Hematopoietic multipotent progenitor cell treated with erythropoietin and hydrocortisone succinate and interleukin-3 and kit ligand, for 17 days (in vitro differentiated cells): ENCODE measurements around the gene TRAPPC3L.

ENCODE experiments used
- DNase-seq: peaks from one replicate; pipeline ENCODE4 v3.0.0-alpha.2; 2015; ENCODE audit warnings: low spot score

TRAPPC3L gene

GRCh38 chr6:116465246-116465645 lies 80.2 kb downstream of the TRAPPC3L start:
- DNase-seq, result no peak

DNA sequence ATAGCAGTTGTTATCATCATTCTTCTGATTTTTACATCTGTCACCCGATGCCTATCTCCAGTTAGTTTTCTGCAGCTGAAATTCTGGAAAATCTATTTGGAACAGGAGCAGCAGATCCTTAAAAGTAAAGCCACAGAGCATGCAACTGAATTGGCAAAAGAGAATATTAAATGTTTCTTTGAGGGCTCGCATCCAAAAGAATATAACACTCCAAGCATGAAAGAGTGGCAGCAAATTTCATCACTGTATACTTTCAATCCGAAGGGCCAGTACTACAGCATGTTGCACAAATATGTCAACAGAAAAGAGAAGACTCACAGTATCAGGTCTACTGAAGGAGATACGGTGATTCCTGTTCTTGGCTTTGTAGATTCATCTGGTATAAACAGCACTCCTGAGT lies 82.2 kb downstream of the TRAPPC3L start:
- no peak for DNase-seq

DNA sequence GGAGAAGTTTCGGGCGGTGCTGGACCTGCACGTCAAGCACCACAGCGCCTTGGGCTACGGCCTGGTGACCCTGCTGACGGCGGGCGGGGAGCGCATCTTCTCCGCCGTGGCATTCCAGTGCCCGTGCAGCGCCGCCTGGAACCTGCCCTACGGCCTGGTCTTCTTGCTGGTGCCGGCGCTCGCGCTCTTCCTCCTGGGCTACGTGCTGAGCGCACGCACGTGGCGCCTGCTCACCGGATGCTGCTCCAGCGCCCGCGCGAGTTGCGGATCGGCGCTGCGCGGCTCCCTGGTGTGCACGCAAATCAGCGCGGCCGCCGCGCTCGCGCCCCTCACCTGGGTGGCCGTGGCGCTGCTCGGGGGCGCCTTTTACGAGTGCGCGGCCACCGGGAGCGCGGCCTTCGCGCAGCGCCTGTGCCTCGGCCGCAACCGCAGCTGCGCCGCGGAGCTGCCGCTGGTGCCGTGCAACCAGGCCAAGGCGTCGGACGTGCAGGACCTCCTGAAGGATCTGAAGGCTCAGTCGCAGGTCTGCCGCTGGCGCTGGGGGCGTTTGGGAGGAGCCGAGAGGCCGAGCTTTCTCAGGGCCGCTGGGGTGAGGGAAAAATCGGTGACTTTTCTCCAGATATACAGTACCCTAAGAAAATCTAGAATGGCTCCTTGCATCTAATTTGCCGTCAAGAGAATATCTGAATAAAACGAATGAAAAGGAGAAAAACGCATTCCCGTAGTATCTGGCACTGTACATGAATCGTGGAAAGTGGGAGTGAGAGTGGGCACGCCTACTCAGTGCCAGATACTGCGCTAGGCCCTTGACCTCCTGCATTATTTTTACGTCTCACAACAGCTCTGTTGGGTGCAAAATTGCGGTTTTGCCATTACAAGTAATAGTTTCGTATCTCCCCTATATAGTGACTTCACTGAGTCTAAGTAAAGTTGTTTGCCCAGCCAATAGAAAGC lies 83.3 kb downstream of the TRAPPC3L start:
- no peak for DNase-seq

- DNase-seq, result no peak
Observed at GRCh38 chr6:116461331-116461931, 84.1 kb downstream of the TRAPPC3L start, which contains the start of gene CALHM6. Gene CALHM6 (plus strand): TSS chr6:116461375. CDS start chr6:116461930, 555 bp downstream.

- DNase-seq, result no peak
Observed at GRCh38 chr6:116459927-116460326, 85.6 kb downstream of the TRAPPC3L start.

DNA sequence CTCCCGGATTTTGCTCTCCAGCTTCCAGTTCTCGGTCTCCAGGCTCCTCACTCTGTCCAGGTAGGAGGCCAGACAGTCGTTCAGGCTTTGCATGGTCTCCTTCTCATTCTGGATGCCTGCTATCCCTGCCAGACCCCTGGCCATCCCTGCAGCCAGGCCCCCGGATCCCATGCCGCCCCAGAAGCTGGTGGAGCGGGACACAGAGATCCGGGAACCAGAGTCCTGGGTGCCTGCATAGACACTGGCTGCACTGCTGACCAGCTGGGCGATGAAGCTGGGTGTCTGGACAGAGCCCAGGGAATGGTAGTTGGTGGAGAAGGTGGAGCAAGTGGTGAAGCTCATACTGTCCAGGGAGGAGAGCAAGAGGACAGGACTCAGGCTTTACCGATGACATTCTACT lies 87.2 kb downstream of the TRAPPC3L start:
- DNase-seq, result no peak

- DNase-seq, result no peak
Observed at GRCh38 chr6:116456927-116457326, 88.6 kb downstream of the TRAPPC3L start.

- no peak for DNase-seq
Observed at GRCh38 chr6:116456106-116456505, 89.4 kb downstream of the TRAPPC3L start.

- DNase-seq, result no peak
Observed at GRCh38 chr6:116452531-116452930, 93.0 kb downstream of the TRAPPC3L start.

GRCh38 chr6:116451916-116452315 lies 93.6 kb downstream of the TRAPPC3L start:
- no peak for DNase-seq

- DNase-seq, result no peak
Observed at GRCh38 chr6:116450769-116451740, 94.4 kb downstream of the TRAPPC3L start.

DNA sequence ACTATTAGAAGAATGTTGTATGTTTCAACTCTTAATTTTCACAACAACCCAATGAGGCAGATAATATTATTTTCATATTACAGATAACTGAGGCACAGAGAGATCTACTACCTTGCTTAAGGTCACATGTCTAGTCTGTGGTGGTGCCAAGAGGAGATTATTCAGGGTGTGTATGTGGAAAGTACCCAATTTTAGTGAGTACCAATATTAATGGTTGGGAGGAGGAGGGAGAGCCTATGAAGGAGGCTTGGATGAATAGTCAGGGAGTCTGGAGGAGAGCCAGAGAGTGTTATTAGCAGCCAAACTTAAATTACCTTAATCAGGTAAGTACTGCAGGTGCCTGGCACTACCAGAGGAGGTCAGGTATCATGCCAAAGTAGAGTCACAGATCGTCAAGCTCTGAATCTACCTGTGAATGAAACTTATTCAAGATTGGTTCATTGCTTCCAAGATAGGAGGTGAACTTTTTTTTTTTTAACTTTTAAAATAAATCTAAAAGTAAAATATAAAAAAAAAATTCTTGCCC lies 95.2 kb downstream of the TRAPPC3L start:
- DNase-seq, result no peak

DNA sequence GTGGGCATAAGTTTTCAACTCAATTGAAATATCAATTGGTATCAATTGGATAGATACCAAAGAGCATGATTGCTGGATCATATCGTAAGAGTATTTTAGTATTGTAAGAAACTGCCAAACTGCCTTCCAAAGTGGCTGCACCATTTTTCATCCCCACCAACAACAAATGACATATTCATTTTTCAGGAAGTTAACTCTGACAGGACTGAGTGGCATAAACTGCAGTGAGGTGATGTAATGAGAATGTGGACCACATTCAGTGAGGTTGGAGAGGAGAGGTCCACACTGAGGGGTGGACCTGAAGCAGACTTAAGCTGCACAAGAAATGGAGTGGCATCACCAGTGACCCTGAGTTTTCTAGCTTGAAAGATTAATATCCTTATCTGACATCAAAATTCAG lies 95.9 kb downstream of the TRAPPC3L start:
- no peak for DNase-seq

GRCh38 chr6:116447496-116448011 lies 97.9 kb downstream of the TRAPPC3L start:
- no peak for DNase-seq

GRCh38 chr6:116447052-116447451 lies 98.4 kb downstream of the TRAPPC3L start:
- DNase-seq, result no peak

- DNase-seq, result no peak
Observed at GRCh38 chr6:116446399-116446798, 99.1 kb downstream of the TRAPPC3L start.

- no peak for DNase-seq
Observed at GRCh38 chr6:116445102-116445501, 100.4 kb downstream of the TRAPPC3L start.
